ENCODE data around the gene USP54.

The USP54 gene

GRCh38 chr10:73519336-73519735, 71.8 kb downstream of the USP54 start:
- ATAC-seq: no peak
- no peak overlapping the region for H3K27ac Mint-ChIP-seq

GRCh38 chr10:73517166-73517888, 73.8 kb downstream of the USP54 start:
- H3K27ac Mint-ChIP-seq: no peak overlapping the region
- peaks cover under 1% of the 10 kb centered on the region for H3K36me3 Mint-ChIP-seq
- no peaks in the 10 kb centered on the region for H3K9me3 Mint-ChIP-seq
- ATAC-seq: no peak
- no peak overlapping the region for H3K4me3 Mint-ChIP-seq
- no peak for DNase-seq (ENCODE audit: low spot score in 2 of 2)
- no peaks in the 10 kb centered on the region for H3K4me1 Mint-ChIP-seq

More at GRCh38 chr10:73519336-73519735, 71.8 kb downstream of the USP54 start:
- Mint-ChIP-seq H3K4me3 (no peak overlapping the region), H3K4me1 (no peaks in the 10 kb centered on the region), H3K36me3 (peaks cover 4% of the 10 kb centered on the region), H3K9me3 (no peaks in the 10 kb centered on the region)
- no peak for DNase-seq (ENCODE audit: low spot score in 2 of 2)

GRCh38 chr10:73512207-73512743, 78.9 kb downstream of the USP54 start:
- ATAC-seq (no peak), DNase-seq (ENCODE audit: low spot score in 2 of 2) (no peak)
- no peaks in the 10 kb centered on the region for H3K9me3 Mint-ChIP-seq
- H3K36me3 Mint-ChIP-seq: peaks cover 7% of the 10 kb centered on the region
- H3K4me1 Mint-ChIP-seq: peaks cover 5% of the 10 kb centered on the region
- no peak overlapping the region for H3K4me3 Mint-ChIP-seq
- H3K27ac Mint-ChIP-seq: no peak overlapping the region

- Mint-ChIP-seq H3K4me3 (no peak overlapping the region), H3K36me3 (peaks cover 16% of the 10 kb centered on the region), H3K27ac (no peak overlapping the region), H3K4me1 (peaks cover 5% of the 10 kb centered on the region), H3K9me3 (no peaks in the 10 kb centered on the region)
- DNase-seq (ENCODE audit: low spot score in 2 of 2): no peak
- ATAC-seq: peak; percentile 55
Observed at GRCh38 chr10:73509695-73510094, 81.4 kb downstream of the USP54 start.

GRCh38 chr10:73506491-73506890, 84.7 kb downstream of the USP54 start:
- H3K27ac Mint-ChIP-seq: no peak overlapping the region
- no peaks in the 10 kb centered on the region for H3K9me3 Mint-ChIP-seq
- DNase-seq (ENCODE audit: low spot score in 2 of 2) (no peak), ATAC-seq (no peak)
- H3K4me3 Mint-ChIP-seq: no peak overlapping the region
- peaks cover 19% of the 10 kb centered on the region for H3K4me1 Mint-ChIP-seq
- H3K36me3 Mint-ChIP-seq: peaks cover 8% of the 10 kb centered on the region

GRCh38 chr10:73506074-73506473, 85.1 kb downstream of the USP54 start:
- no peak for ATAC-seq
- Mint-ChIP-seq H3K27ac (no peak overlapping the region), H3K4me1 (peaks cover 23% of the 10 kb centered on the region), H3K4me3 (no peak overlapping the region), H3K9me3 (no peaks in the 10 kb centered on the region), H3K36me3 (peaks cover 8% of the 10 kb centered on the region)
- no peak for DNase-seq (ENCODE audit: low spot score in 2 of 2)

- Mint-ChIP-seq H3K9me3 (no peaks in the 10 kb centered on the region), H3K36me3 (peaks cover 8% of the 10 kb centered on the region), H3K4me1 (peaks cover 20% of the 10 kb centered on the region), H3K27ac (no peak overlapping the region), H3K4me3 (no peak overlapping the region)
- DNase-seq (ENCODE audit: low spot score in 2 of 2) (no peak), ATAC-seq (no peak)
Observed at GRCh38 chr10:73503037-73503436, 88.1 kb downstream of the USP54 start.

- DNase-seq (ENCODE audit: low spot score in 2 of 2) (no peak), ATAC-seq (peak; percentile 36)
- H3K9me3 Mint-ChIP-seq: no peaks in the 10 kb centered on the region
- H3K27ac Mint-ChIP-seq: peak overlapping the region; percentile 83
- H3K4me1 Mint-ChIP-seq: peaks cover 26% of the 10 kb centered on the region
- peaks cover 8% of the 10 kb centered on the region for H3K36me3 Mint-ChIP-seq
- peak overlapping the region; percentile 1 for H3K4me3 Mint-ChIP-seq
Observed at GRCh38 chr10:73501651-73502050, 89.5 kb downstream of the USP54 start.

GRCh38 chr10:73497623-73498022, 93.5 kb downstream of the USP54 start:
- Mint-ChIP-seq H3K4me1 (peaks cover 45% of the 10 kb centered on the region), H3K36me3 (peaks cover 19% of the 10 kb centered on the region), H3K4me3 (no peak overlapping the region), H3K9me3 (no peaks in the 10 kb centered on the region), H3K27ac (peak overlapping the region; percentile 92)
- ATAC-seq (no peak), DNase-seq (ENCODE audit: low spot score in 2 of 2) (peak in 1 of 2 donors; percentile 41)

- H3K4me1 Mint-ChIP-seq: peaks cover 39% of the 10 kb centered on the region
- no peak for DNase-seq (ENCODE audit: low spot score in 2 of 2)
- H3K9me3 Mint-ChIP-seq: no peaks in the 10 kb centered on the region
- peak within 1 kb of the TSS; percentile 78 for H3K4me3 Mint-ChIP-seq
- ATAC-seq: peak; percentile 83
- peak within 1 kb of the TSS; percentile 92 for H3K27ac Mint-ChIP-seq
- H3K36me3 Mint-ChIP-seq: peaks cover 25% of the 10 kb centered on the region
Observed at GRCh38 chr10:73495884-73496674, 95.1 kb downstream of the USP54 start, which contains the start of gene PPP3CB. Gene PPP3CB (minus strand): TSS chr10:73496024. CDS start chr10:73495889, 135 bp downstream.

GRCh38 chr10:73495226-73495883, 95.8 kb downstream of the USP54 start:
- DNase-seq (ENCODE audit: low spot score in 2 of 2) (peak; percentile 84 to 94), ATAC-seq (peak; percentile 94)
- H3K9me3 Mint-ChIP-seq: no peaks in the 10 kb centered on the region
- H3K27ac Mint-ChIP-seq: peak overlapping the region; percentile 92
- H3K36me3 Mint-ChIP-seq: peaks cover 26% of the 10 kb centered on the region
- H3K4me3 Mint-ChIP-seq: peak overlapping the region; percentile 78
- peaks cover 37% of the 10 kb centered on the region for H3K4me1 Mint-ChIP-seq

- H3K27ac Mint-ChIP-seq: peak overlapping the region; percentile 92
Observed at GRCh38 chr10:73494877-73495225, 96.3 kb downstream of the USP54 start.

GRCh38 chr10:73494213-73494612, 96.9 kb downstream of the USP54 start:
- Mint-ChIP-seq H3K4me1 (peaks cover 44% of the 10 kb centered on the region), H3K27ac (peak overlapping the region; percentile 61), H3K36me3 (peaks cover 26% of the 10 kb centered on the region), H3K9me3 (no peaks in the 10 kb centered on the region), H3K4me3 (peak overlapping the region; percentile 78)
- ATAC-seq (no peak), DNase-seq (ENCODE audit: low spot score in 2 of 2) (no peak)

More at GRCh38 chr10:73494877-73495225, 96.3 kb downstream of the USP54 start:
- ATAC-seq (no peak), DNase-seq (ENCODE audit: low spot score in 2 of 2) (no peak)
- H3K4me1 Mint-ChIP-seq: peaks cover 41% of the 10 kb centered on the region
- peaks cover 26% of the 10 kb centered on the region for H3K36me3 Mint-ChIP-seq
- no peaks in the 10 kb centered on the region for H3K9me3 Mint-ChIP-seq
- peak overlapping the region; percentile 78 for H3K4me3 Mint-ChIP-seq

- Mint-ChIP-seq H3K27ac (peak overlapping the region; percentile 61), H3K36me3 (peaks cover 26% of the 10 kb centered on the region), H3K9me3 (no peaks in the 10 kb centered on the region), H3K4me1 (peaks cover 44% of the 10 kb centered on the region), H3K4me3 (peak overlapping the region; percentile 78)
- ATAC-seq (no peak), DNase-seq (ENCODE audit: low spot score in 2 of 2) (no peak)
Observed at GRCh38 chr10:73493781-73494180, 97.4 kb downstream of the USP54 start.

- Mint-ChIP-seq H3K4me3 (no peak overlapping the region), H3K36me3 (peaks cover 36% of the 10 kb centered on the region), H3K9me3 (no peaks in the 10 kb centered on the region), H3K4me1 (peaks cover 12% of the 10 kb centered on the region), H3K27ac (no peak overlapping the region)
- ATAC-seq (no peak), DNase-seq (ENCODE audit: low spot score in 2 of 2) (no peak)
Observed at GRCh38 chr10:73486601-73487000, 104.5 kb downstream of the USP54 start.

All from stimulated activated effector memory CD8-positive, alpha-beta T cell treated with anti-CD3 and anti-CD28 coated beads, Interleukin-12 subunit alpha, Interleukin-12 subunit beta, amount 100 ng/mL, for 72 hours (primary cell).